ENCODE results near the gene ROR2. TPM values are rescaled to one million over a fixed set of nuclear protein-coding genes. Genes with fewer than 3 reads are reported as not detected.

ROR2 gene
- total RNA-seq, 1 experiment from 2014 or later = 5.9 TPM

GRCh38 chr9:91629718-91630117, 320.3 kb downstream of the ROR2 start:
- no peak overlapping the region for H3K4me3 ChIP-seq (ENCODE audit: low read depth in 2 of 2, low read length in 2 of 2)
- ChIA-PET POLR2A (no interaction called here), CTCF (no interaction called here)
- intact Hi-C loops (cut with micrococcal nuclease; ENCODE audit: unreplicated experiment) = no loop called here
- in situ Hi-C loops (cut with HindIII; ENCODE audit: low pct_unique_long_range_greater_than_20kb, low sequenced_read_pairs) = no loop called here
- no TSS peak for BruUV-seq (replicated peaks)
- H3K9me3 ChIP-seq (ENCODE audit: control insufficient read depth, insufficient read depth, low read depth, low read length) = no peaks in the 10 kb centered on the region
- H3K27ac ChIP-seq (ENCODE audit: low read length) = no peak overlapping the region
- DNase-seq (ENCODE audit: low read depth, low spot score) = no peak
- no peak for ATAC-seq
- H3K4me1 ChIP-seq (ENCODE audit: control insufficient read depth, insufficient read depth, low read length) = no peaks in the 10 kb centered on the region
- no peak for TF ChIP-seq POLR2AphosphoS5 (IDR thresholded peaks at IDR 0.05; ENCODE audit: low read depth, low read length)
- no peak for TF ChIP-seq TCF7L2 (IDR thresholded peaks at IDR 0.05; ENCODE audit: low read depth, low read length)
- TF ChIP-seq SIN3A (IDR thresholded peaks at IDR 0.05; ENCODE audit: borderline replicate concordance, insufficient read depth, low read depth, low read length) = no peak
- TF ChIP-seq CTCF (IDR thresholded peaks at IDR 0.05) = no peak
- no peaks in the 10 kb centered on the region for H3K27me3 ChIP-seq (ENCODE audit: control insufficient read depth, insufficient read depth, low read length)
- H3K36me3 ChIP-seq (ENCODE audit: control insufficient read depth, insufficient read depth, low read length) = no peaks in the 10 kb centered on the region

- Histone ChIP-seq H3K9me3 (ENCODE audit: control insufficient read depth, insufficient read depth, low read depth, low read length) (no peaks in the 10 kb centered on the region), H3K4me1 (ENCODE audit: control insufficient read depth, insufficient read depth, low read length) (no peaks in the 10 kb centered on the region), H3K27me3 (ENCODE audit: control insufficient read depth, insufficient read depth, low read length) (no peaks in the 10 kb centered on the region), H3K36me3 (ENCODE audit: control insufficient read depth, insufficient read depth, low read length) (no peaks in the 10 kb centered on the region), H3K27ac (ENCODE audit: low read length) (no peak overlapping the region), H3K4me3 (ENCODE audit: low read depth in 2 of 2, low read length in 2 of 2) (no peak overlapping the region)
- in situ Hi-C loops (cut with HindIII; ENCODE audit: low pct_unique_long_range_greater_than_20kb, low sequenced_read_pairs) (no loop called here), intact Hi-C loops (cut with micrococcal nuclease; ENCODE audit: unreplicated experiment) (no loop called here)
- CTCF ChIA-PET = no interaction called here
- ATAC-seq = no peak
- DNase-seq (ENCODE audit: low read depth, low spot score) = no peak
- no TSS peak for BruUV-seq (replicated peaks)
- TF ChIP-seq CTCF (IDR thresholded peaks at IDR 0.05) (no peak), TCF7L2 (IDR thresholded peaks at IDR 0.05; ENCODE audit: low read depth, low read length) (no peak), SIN3A (IDR thresholded peaks at IDR 0.05; ENCODE audit: borderline replicate concordance, insufficient read depth, low read depth, low read length) (no peak), REST (IDR thresholded peaks at IDR 0.05; ENCODE audit: insufficient read depth in 1 of 2, low read depth in 2 of 2, low read length in 1 of 2) (no peak)
- POLR2A ChIA-PET = no interaction called here
Observed at GRCh38 chr9:91628892-91629291, 321.1 kb downstream of the ROR2 start.

All from Panc1 (cell line).